Epithelial cell of proximal tubule (primary cell): Measurements from ENCODE around the gene TMEM154. TPM values are rescaled to one million over a fixed set of nuclear protein-coding genes. Genes with fewer than 3 reads are reported as not detected.
A peak's percentile ranks its signal among the peaks of the same experiment; 100 is the strongest.

Source experiments
- DNase-seq: peaks from one replicate; pipeline ENCODE4 v3.0.0-alpha.2; 2011; ENCODE audit warnings: low read depth
- H3K4me3 ChIP-seq: 2 replicates; pipeline ENCODE4 v1.5.1; 2011; ENCODE audit warnings: low read depth, mild to moderate bottlenecking, low read length
- CTCF ChIP-seq: conservative IDR thresholded peaks from 2 replicates; pipeline ENCODE4 v1.5.1; 2012; ENCODE audit warnings: low read depth, mild to moderate bottlenecking, low read length
- total RNA-seq: library from RNA; depleted of rRNA; stranded (reverse); fragments of >200 nt; gene quantifications from 2 replicates; pipeline ENCODE4 v1.2.3, GENCODE V29; 2015

Gene TMEM154
- total RNA-seq, 1 donor from 2014 or later: 11.8 TPM

- H3K4me3 ChIP-seq: no peak overlapping the region
- DNase-seq: no peak
- no peak for TF ChIP-seq CTCF
Measured at GRCh38 chr4:152594978-152595925, 84.5 kb downstream of the TMEM154 start.

GRCh38 chr4:152594057-152594456, 85.7 kb downstream of the TMEM154 start:
- H3K4me3 ChIP-seq: no peak overlapping the region
- DNase-seq: no peak
- no peak for TF ChIP-seq CTCF

- TF ChIP-seq CTCF: no peak
- DNase-seq: no peak
- no peak overlapping the region for H3K4me3 ChIP-seq
Measured at GRCh38 chr4:152591876-152592275, 87.9 kb downstream of the TMEM154 start.

- peak overlapping the region; percentile 22 for H3K4me3 ChIP-seq
- DNase-seq: no peak
- no peak for TF ChIP-seq CTCF
Measured at GRCh38 chr4:152591396-152591795, 88.4 kb downstream of the TMEM154 start.

- H3K4me3 ChIP-seq: no peak overlapping the region
- DNase-seq: peak; percentile 42
- no peak for TF ChIP-seq CTCF
Measured at GRCh38 chr4:152590179-152591031, 89.4 kb downstream of the TMEM154 start.

GRCh38 chr4:152588869-152589268, 90.9 kb downstream of the TMEM154 start:
- no peak for DNase-seq

More at GRCh38 chr4:152588869-152589268, 90.9 kb downstream of the TMEM154 start:
- TF ChIP-seq CTCF: no peak
- H3K4me3 ChIP-seq: no peak overlapping the region
